Endothelial cell of umbilical vein (primary cell): ENCODE results near the gene CAPN1. TPM values are rescaled to one million over a fixed set of nuclear protein-coding genes. Genes with fewer than 3 reads are reported as not detected.

Experiments used
- BruUV-seq: library from RNA; stranded (reverse); fragments of 400-500 nt; replicated peaks from 2 replicates; lab custom pipeline; 2021; lab: Mats Ljungman, UMichigan
- CTCF ChIA-PET: fragments of 300-600, 350-600 bp; sonication (Branson Sonifier 250); formaldehyde crosslinking; loops from one replicate; lab custom pipeline; 2021; ENCODE audit warnings: antibody characterized with exemption, inconsistent platforms; lab: Charles Lee
- POLR2A ChIA-PET: fragments of 300-600, 350-600 bp; sonication (Branson Sonifier 250); formaldehyde crosslinking; loops from one replicate; lab custom pipeline; 2021; ENCODE audit warnings: antibody characterized with exemption, inconsistent platforms; lab: Charles Lee
- DNase-seq: peaks from one replicate; pipeline ENCODE4 v3.0.0-alpha.2; 2011; ENCODE audit warnings: low read depth, low spot score
- FAIRE-seq: peaks from 2 replicates; lab custom pipeline; 2011; peaks lifted over from hg19 to GRCh38; lab: Jason Lieb, UNC
- H2AFZ ChIP-seq: 2 replicates; pipeline ENCODE4 v1.6.0; 2012; ENCODE audit warnings: low read depth, low read length, control low read depth, inconsistent platforms
- H3K27ac ChIP-seq: 2 replicates; pipeline ENCODE4 v1.5.1; 2011; ENCODE audit warnings: low read depth, mild to moderate bottlenecking, control low read depth, low read length, moderate library complexity; ENCODE audit not compliant: insufficient read depth
- H3K27me3 ChIP-seq, 2 experiments: 2 replicates each; pipeline versions ENCODE4 v1.6.0 to v1.6.1; 2011; ENCODE audit warnings: low read length in 2 of 2, mixed read lengths in 1 of 2; ENCODE audit not compliant: control insufficient read depth in 2 of 2, insufficient read depth in 2 of 2
- H3K36me3 ChIP-seq, 2 experiments: 2 replicates in 1 of 2; 3 replicates in 1 of 2; pipeline ENCODE4 v1.5.1; 2011; ENCODE audit warnings: low read length in 2 of 2, mild to moderate bottlenecking in 1 of 2, moderate library complexity in 1 of 2; ENCODE audit not compliant: control insufficient read depth in 2 of 2, insufficient read depth in 2 of 2; ENCODE audit errors: extremely low read depth in 1 of 2
- H3K4me1 ChIP-seq: 3 replicates; pipeline ENCODE4 v1.5.1; 2011; ENCODE audit warnings: mild to moderate bottlenecking, low read length; ENCODE audit not compliant: control insufficient read depth, insufficient read depth; ENCODE audit errors: extremely low read depth
- H3K4me2 ChIP-seq: 2 replicates; pipeline ENCODE4 v1.6.1; 2011; ENCODE audit warnings: low read length, control low read depth, mixed read lengths; ENCODE audit not compliant: insufficient read depth
- H3K4me3 ChIP-seq, 3 experiments: fragments of 200-600 bp in 1 of 3; sonication (generic), shearing (Covaris generic) in 1 of 3; replicated peaks in 1 of 3; 2 replicates each; pipeline ENCODE4 v1.5.1; 2011 to 2016; ENCODE audit warnings: control low read depth in 3 of 3, low read length in 3 of 3, mild to moderate bottlenecking in 2 of 3, inconsistent platforms in 1 of 3, low read depth in 1 of 3, moderate library complexity in 1 of 3; ENCODE audit not compliant: insufficient read depth in 1 of 3
- H3K79me2 ChIP-seq: 2 replicates; pipeline ENCODE4 v1.6.0; 2012; ENCODE audit warnings: low read length, inconsistent platforms; ENCODE audit not compliant: control insufficient read depth, insufficient read depth
- H3K9ac ChIP-seq: replicated peaks from 2 replicates; pipeline ENCODE3; 2011; ENCODE audit warnings: low read length, control low read depth; ENCODE audit not compliant: insufficient read depth; ENCODE audit errors: extremely low read depth
- H3K9me1 ChIP-seq: replicated peaks from 3 replicates; pipeline ENCODE4 v1.6.0; 2011; ENCODE audit warnings: mild to moderate bottlenecking, low read length; ENCODE audit not compliant: control insufficient read depth, insufficient read depth; ENCODE audit errors: extremely low read depth
- H3K9me3 ChIP-seq: replicated peaks from 2 replicates; pipeline ENCODE4 v1.5.1; 2012; ENCODE audit warnings: low read length, inconsistent platforms; ENCODE audit not compliant: control insufficient read depth, insufficient read depth
- H4K20me1 ChIP-seq: replicated peaks from 2 replicates; pipeline ENCODE3; 2011; ENCODE audit warnings: mild to moderate bottlenecking, low read length; ENCODE audit not compliant: control insufficient read depth, insufficient read depth; ENCODE audit errors: extremely low read depth
- EZH2 ChIP-seq: IDR thresholded peaks from 2 replicates; pipeline ENCODE4 v1.6.1; 2012; ENCODE audit warnings: borderline replicate concordance, low read depth, mild to moderate bottlenecking, moderate library complexity, low read length, inconsistent platforms; ENCODE audit not compliant: severe bottlenecking
- FOS ChIP-seq: IDR thresholded peaks from 2 replicates; pipeline ENCODE4 v1.6.1; 2011; ENCODE audit warnings: mild to moderate bottlenecking, low read length, moderate library complexity, borderline replicate concordance; ENCODE audit not compliant: insufficient read depth
- GATA2 ChIP-seq: IDR thresholded peaks from 2 replicates; pipeline ENCODE4 v1.7.0; 2011; ENCODE audit warnings: low read depth, mild to moderate bottlenecking, moderate library complexity, mixed read lengths, low read length; ENCODE audit not compliant: insufficient read length, insufficient read depth
- JUN ChIP-seq: IDR thresholded peaks from 2 replicates; pipeline ENCODE4 v1.6.1; 2011; ENCODE audit warnings: borderline replicate concordance, low read depth; ENCODE audit not compliant: insufficient read length, insufficient read depth
- MYC ChIP-seq: IDR thresholded peaks from one replicate; pipeline ENCODE4 v1.6.1; 2011; ENCODE audit warnings: mild to moderate bottlenecking, low read depth, low read length
- POLR2AphosphoS5 ChIP-seq: IDR thresholded peaks from 2 replicates; pipeline ENCODE4 v1.6.1; 2012; ENCODE audit warnings: low read depth, mild to moderate bottlenecking, control low read depth, low read length, moderate library complexity; ENCODE audit not compliant: insufficient read depth
- dilution Hi-C: fragments of 300-500 bp; cut with MboI; formaldehyde crosslinking; loops from one replicate; pipeline ENCODE4 v1.15.0; 2019; ENCODE audit warnings: low sequenced_read_pairs; ENCODE audit not compliant: extremely low pct_ligation_motif_present
- intact Hi-C: fragments of 100-400 bp; cut with micrococcal nuclease; formaldehyde crosslinking; loops from one replicate; pipeline ENCODE4 v1.10.0; 2022
- polyA plus RNA-seq, 4 experiments: library from polyadenylated mRNA; depleted of rRNA in 3 of 4; stranded (reverse) in 3 of 4; unstranded in 1 of 4; fragments of >200 nt; gene quantifications; 2 replicates each; pipeline versions ENCODE4 v1.2.1 to v1.2.3, GENCODE V29; 2011 to 2012; ENCODE audit warnings: missing spikeins in 1 of 4
- total RNA-seq: library from RNA; stranded (reverse); gene quantifications from 2 replicates; pipeline ENCODE4 v1.2.3, GENCODE V29; 2021
- TF ChIP-seq, protein P1 (sequence below), 2 donors: IDR thresholded peaks; 1 replicate in 1 of 2; 2 replicates in 1 of 2; pipeline ENCODE4 v1.5.1; 2011; ENCODE audit warnings: low read length in 2 of 2, mild to moderate bottlenecking in 2 of 2, moderate library complexity in 2 of 2, control low read depth in 1 of 2, inconsistent platforms in 1 of 2, low read depth in 1 of 2; ENCODE audit not compliant: insufficient read depth in 1 of 2; ENCODE audit errors: extremely low read depth in 1 of 2

Gene CAPN1
- total and polyA plus RNA-seq, 2 donors (not counting 3 experiments of a cell fraction or from before 2014, with no cell fraction given), result 217 to 218 TPM

DNA sequence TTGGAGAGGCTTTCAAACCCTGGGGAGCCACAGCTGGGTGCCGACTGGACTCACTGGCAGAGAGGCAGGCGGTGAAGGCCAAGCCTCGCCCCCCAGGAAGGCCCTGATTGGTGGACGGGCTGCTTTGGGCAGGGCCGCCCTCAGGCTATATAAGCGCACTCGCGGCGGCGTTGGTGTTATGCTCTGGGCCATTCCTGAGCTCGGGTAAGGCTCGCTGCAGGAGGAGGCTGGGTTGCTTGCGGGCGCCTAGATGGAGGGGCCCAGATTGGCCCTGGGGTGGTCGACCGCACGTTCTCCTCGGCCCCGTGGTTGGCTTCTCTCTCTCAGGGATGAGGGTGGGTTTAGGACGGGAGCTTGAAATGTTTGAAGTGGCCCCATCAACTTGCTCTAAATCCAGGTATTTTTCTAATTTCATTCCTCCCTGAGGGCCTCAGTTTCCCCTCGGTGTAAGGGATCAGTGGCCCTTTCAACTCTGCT is 11.6 kb upstream of the CAPN1 start, which contains the start of gene SPDYC:
Gene SPDYC (plus strand): TSS at position 176 of the 477 bp plus-strand sequence. CDS start 1,125 bp downstream, outside the sequence.
- Histone ChIP-seq H3K9me1 (no peaks in the 10 kb centered on the region), H3K9ac (peak within 1 kb of the TSS; percentile 76), H3K4me2 (peak within 1 kb of the TSS; percentile 23), H2AFZ (peak within 1 kb of the TSS; percentile 95), H3K36me3 (no peaks in the 10 kb centered on the region), H3K79me2 (no peaks in the 10 kb centered on the region), H3K9me3 (no peaks in the 10 kb centered on the region), H3K4me3 (no peak within 1 kb of the TSS), H3K27me3 (no peaks in the 10 kb centered on the region), H4K20me1 (no peaks in the 10 kb centered on the region), H3K27ac (peak within 1 kb of the TSS; percentile 92), H3K4me1 (peaks cover 15% of the 10 kb centered on the region)
- TF ChIP-seq FOS (no peak), EZH2 (no peak), GATA2 (no peak), MYC (no peak), POLR2AphosphoS5 (no peak), JUN (no peak)
- TF ChIP-seq, protein P1, sequence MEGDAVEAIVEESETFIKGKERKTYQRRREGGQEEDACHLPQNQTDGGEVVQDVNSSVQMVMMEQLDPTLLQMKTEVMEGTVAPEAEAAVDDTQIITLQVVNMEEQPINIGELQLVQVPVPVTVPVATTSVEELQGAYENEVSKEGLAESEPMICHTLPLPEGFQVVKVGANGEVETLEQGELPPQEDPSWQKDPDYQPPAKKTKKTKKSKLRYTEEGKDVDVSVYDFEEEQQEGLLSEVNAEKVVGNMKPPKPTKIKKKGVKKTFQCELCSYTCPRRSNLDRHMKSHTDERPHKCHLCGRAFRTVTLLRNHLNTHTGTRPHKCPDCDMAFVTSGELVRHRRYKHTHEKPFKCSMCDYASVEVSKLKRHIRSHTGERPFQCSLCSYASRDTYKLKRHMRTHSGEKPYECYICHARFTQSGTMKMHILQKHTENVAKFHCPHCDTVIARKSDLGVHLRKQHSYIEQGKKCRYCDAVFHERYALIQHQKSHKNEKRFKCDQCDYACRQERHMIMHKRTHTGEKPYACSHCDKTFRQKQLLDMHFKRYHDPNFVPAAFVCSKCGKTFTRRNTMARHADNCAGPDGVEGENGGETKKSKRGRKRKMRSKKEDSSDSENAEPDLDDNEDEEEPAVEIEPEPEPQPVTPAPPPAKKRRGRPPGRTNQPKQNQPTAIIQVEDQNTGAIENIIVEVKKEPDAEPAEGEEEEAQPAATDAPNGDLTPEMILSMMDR (IDR thresholded peaks at IDR 0.05; ENCODE audit: extremely low read depth in 1 of 2, insufficient read depth in 1 of 2, low read depth in 1 of 2, low read length in 2 of 2), result no peak
- FAIRE-seq (no peak), DNase-seq (no peak)
- BruUV-seq, result no TSS peak
- CTCF ChIA-PET, result interaction anchor here (1.4 to 2.7 kb wide), 3 partner anchors 11 to 58 kb away, joined by 4 to 11 read pairs (median 6); partner anchors contain the start of genes CAPN1 and TM7SF2
- intact Hi-C loops (no loop called here), dilution Hi-C loops (no loop called here)
- POLR2A ChIA-PET, result no interaction called here
